ENCODE measurements around the gene GID8.

The GID8 gene

DNA sequence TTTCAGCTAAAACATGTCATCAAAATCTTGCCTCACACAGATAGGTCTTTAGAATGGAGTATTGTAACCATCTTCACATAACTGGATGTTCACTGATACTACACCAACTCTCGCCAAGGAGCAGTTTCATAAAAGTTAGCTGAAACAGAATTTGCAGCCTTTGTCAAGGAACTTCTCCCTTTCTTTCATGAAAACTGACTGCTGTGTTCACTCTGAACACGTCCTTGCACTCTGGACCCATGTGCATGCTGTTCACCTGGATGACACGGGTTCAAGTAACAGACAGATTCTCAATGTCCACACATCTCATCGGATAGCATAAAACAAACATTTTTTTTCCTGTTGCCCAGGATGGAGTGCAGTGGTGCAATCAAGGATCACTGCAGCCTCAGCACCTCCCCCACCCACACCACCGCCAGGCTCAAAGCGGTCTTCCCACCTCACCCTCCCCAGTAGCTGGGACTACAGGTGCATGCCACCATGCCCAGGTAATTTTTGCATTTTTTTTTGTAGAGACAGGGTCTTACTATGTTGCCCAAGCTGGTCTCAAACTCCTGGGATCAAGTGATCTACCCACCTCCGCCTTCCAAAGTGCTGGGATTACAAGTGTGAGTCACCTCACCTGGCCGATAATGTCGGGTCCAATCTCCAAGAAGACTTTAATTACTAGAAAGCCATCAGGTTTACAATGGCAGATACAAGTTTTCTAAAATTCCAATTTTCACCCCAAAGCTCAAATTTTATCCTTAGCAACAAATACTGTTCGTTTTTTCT lies 21.1 kb upstream of the GID8 start:
- Histone ChIP-seq H4K20me1 (ENCODE audit: low read depth, low read length) (peaks cover 75% of the 10 kb centered on the region), H3K4me2 (ENCODE audit: low read depth, low read length, poor library complexity, severe bottlenecking) (no peak overlapping the region), H3K27ac (ENCODE audit: low read depth, low read length) (no peak overlapping the region)

DNA sequence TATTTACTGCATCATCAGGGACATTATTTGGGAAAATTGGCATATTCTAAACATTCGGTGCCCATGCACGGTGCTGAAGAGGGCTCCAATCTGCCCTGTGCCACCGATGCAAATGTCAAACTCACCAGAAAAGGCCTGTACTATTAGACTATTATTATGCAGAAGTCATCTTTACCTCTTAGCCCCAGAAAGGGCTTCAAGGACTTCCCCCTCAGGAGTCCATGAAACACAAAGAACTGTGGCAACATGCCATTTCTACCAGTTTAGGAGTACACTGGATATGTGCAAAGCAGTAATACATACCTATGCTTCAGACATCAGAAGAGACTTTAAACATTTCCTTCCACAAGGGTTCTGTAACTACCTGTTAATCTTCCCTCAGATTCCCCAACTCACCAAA lies 20.2 kb upstream of the GID8 start:
- H3K79me2 ChIP-seq (ENCODE audit: insufficient read depth, low read length) = peaks cover 100% of the 10 kb centered on the region
- H3K4me2 ChIP-seq (ENCODE audit: low read depth, low read length, poor library complexity, severe bottlenecking) = peak overlapping the region; percentile 40
- no peaks in the 10 kb centered on the region for H3K9me3 ChIP-seq (ENCODE audit: insufficient read depth, low read length)
- no peak overlapping the region for H3K9ac ChIP-seq (ENCODE audit: low read length)
- no peaks in the 10 kb centered on the region for H3K27me3 ChIP-seq (ENCODE audit: low read length)
- peak overlapping the region; percentile 28; the same call in 1 of the 2 replicates for H3K27ac ChIP-seq (ENCODE audit: low read depth, low read length)
- H3K36me3 ChIP-seq (ENCODE audit: low read length) = 0 out of 2 replicates have a peak, but pooled peaks cover 8% of the 10 kb centered on the region
- TF ChIP-seq, protein P1, sequence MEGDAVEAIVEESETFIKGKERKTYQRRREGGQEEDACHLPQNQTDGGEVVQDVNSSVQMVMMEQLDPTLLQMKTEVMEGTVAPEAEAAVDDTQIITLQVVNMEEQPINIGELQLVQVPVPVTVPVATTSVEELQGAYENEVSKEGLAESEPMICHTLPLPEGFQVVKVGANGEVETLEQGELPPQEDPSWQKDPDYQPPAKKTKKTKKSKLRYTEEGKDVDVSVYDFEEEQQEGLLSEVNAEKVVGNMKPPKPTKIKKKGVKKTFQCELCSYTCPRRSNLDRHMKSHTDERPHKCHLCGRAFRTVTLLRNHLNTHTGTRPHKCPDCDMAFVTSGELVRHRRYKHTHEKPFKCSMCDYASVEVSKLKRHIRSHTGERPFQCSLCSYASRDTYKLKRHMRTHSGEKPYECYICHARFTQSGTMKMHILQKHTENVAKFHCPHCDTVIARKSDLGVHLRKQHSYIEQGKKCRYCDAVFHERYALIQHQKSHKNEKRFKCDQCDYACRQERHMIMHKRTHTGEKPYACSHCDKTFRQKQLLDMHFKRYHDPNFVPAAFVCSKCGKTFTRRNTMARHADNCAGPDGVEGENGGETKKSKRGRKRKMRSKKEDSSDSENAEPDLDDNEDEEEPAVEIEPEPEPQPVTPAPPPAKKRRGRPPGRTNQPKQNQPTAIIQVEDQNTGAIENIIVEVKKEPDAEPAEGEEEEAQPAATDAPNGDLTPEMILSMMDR (IDR thresholded peaks at IDR 0.05; ENCODE audit: insufficient read depth, low read length, poor library complexity, severe bottlenecking) = no peak
- no peak for TF ChIP-seq EZH2phosphoT487 (conservative IDR thresholded peaks at IDR 0.05; ENCODE audit: low read length)
- no peak overlapping the region for H3K4me3 ChIP-seq (ENCODE audit: insufficient read depth, low read length, poor library complexity, severe bottlenecking)
- no peak overlapping the region for H2AFZ ChIP-seq (ENCODE audit: low read depth, low read length, severe bottlenecking)
- H3F3A ChIP-seq (ENCODE audit: insufficient read depth) = peaks cover 9% of the 10 kb centered on the region; the same call in 1 of the 2 replicates
- no peaks in the 10 kb centered on the region for H3K9me2 ChIP-seq (replicated peaks; ENCODE audit: insufficient read depth, low read length)
- H4K20me1 ChIP-seq (ENCODE audit: low read depth, low read length) = peaks cover 75% of the 10 kb centered on the region

More for the DNA sequence above, 21.1 kb upstream of the GID8 start:
- Histone ChIP-seq H3K9me2 (replicated peaks; ENCODE audit: insufficient read depth, low read length) (no peaks in the 10 kb centered on the region), H2AFZ (ENCODE audit: low read depth, low read length, severe bottlenecking) (no peak overlapping the region), H3K4me3 (ENCODE audit: insufficient read depth, low read length, poor library complexity, severe bottlenecking) (no peak overlapping the region), H3F3A (ENCODE audit: insufficient read depth) (peaks cover 9% of the 10 kb centered on the region; the same call in 1 of the 2 replicates), H3K9me3 (ENCODE audit: insufficient read depth, low read length) (no peaks in the 10 kb centered on the region), H3K9ac (ENCODE audit: low read length) (no peak overlapping the region), H3K27me3 (ENCODE audit: low read length) (no peaks in the 10 kb centered on the region), H3K36me3 (ENCODE audit: low read length) (peaks cover 14% of the 10 kb centered on the region; the same call in 1 of the 2 replicates), H3K79me2 (ENCODE audit: insufficient read depth, low read length) (peaks cover 99% of the 10 kb centered on the region)
- no peak for TF ChIP-seq EZH2phosphoT487 (conservative IDR thresholded peaks at IDR 0.05; ENCODE audit: low read length)
- TF ChIP-seq, protein P1 (IDR thresholded peaks at IDR 0.05; ENCODE audit: insufficient read depth, low read length, poor library complexity, severe bottlenecking) = no peak

DNA sequence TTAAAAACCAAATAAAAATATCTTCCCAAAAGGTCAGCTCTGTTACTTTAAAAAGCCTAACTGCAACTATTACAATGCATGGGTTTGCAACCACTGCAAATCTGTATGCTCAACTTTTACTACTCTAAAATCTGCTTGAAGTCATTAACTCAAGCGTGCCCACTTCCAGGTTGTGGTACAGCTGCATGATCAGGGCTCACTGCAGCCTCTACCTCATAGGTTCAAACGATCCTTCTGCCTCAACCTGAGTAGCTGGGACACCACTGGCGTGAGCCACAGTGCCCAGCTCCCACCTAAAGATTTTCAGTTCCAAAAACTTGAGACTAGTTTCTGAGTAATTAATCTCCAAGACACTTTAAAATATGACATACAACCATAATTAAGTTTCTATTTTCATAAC lies 19.8 kb upstream of the GID8 start:
- Histone ChIP-seq H3K4me3 (ENCODE audit: insufficient read depth, low read length, poor library complexity, severe bottlenecking) (no peak overlapping the region), H4K20me1 (ENCODE audit: low read depth, low read length) (peaks cover 72% of the 10 kb centered on the region), H3K9ac (ENCODE audit: low read length) (no peak overlapping the region), H3K4me2 (ENCODE audit: low read depth, low read length, poor library complexity, severe bottlenecking) (peak overlapping the region; percentile 40), H3K9me3 (ENCODE audit: insufficient read depth, low read length) (no peaks in the 10 kb centered on the region), H3K9me2 (replicated peaks; ENCODE audit: insufficient read depth, low read length) (no peaks in the 10 kb centered on the region), H2AFZ (ENCODE audit: low read depth, low read length, severe bottlenecking) (no peak overlapping the region), H3K79me2 (ENCODE audit: insufficient read depth, low read length) (peaks cover 100% of the 10 kb centered on the region), H3K27ac (ENCODE audit: low read depth, low read length) (peak overlapping the region; percentile 28; the same call in 1 of the 2 replicates), H3K27me3 (ENCODE audit: low read length) (no peaks in the 10 kb centered on the region), H3F3A (ENCODE audit: insufficient read depth) (peaks cover 9% of the 10 kb centered on the region; the same call in 1 of the 2 replicates), H3K36me3 (ENCODE audit: low read length) (0 out of 2 replicates have a peak, but pooled peaks cover 8% of the 10 kb centered on the region)
- TF ChIP-seq, protein P1 (IDR thresholded peaks at IDR 0.05; ENCODE audit: insufficient read depth, low read length, poor library complexity, severe bottlenecking) = no peak
- no peak for TF ChIP-seq EZH2phosphoT487 (conservative IDR thresholded peaks at IDR 0.05; ENCODE audit: low read length)

Measured in SU-DHL-6 (cell line).